B cell (primary cell): ENCODE results near the gene GSTM5.
"Not testable (repeated sequence)": the region's sequence is repeated elsewhere in the genome, so short reads cannot be mapped to it uniquely, and the experiment has no call there.

Experiments used
- EZH2 ChIP-seq: IDR thresholded peaks from 2 replicates; pipeline ENCODE4 v1.6.1; 2012; ENCODE audit warnings: borderline replicate concordance, low read depth, mild to moderate bottlenecking, moderate library complexity, low read length; ENCODE audit not compliant: insufficient read depth, poor library complexity, severe bottlenecking
- TF ChIP-seq, protein P1 (sequence below): fragments of 200-600 bp; IDR thresholded peaks from one replicate; pipeline ENCODE4 v1.8.0; 2022; ENCODE audit warnings: antibody characterized with exemption, mild to moderate bottlenecking

DNA sequence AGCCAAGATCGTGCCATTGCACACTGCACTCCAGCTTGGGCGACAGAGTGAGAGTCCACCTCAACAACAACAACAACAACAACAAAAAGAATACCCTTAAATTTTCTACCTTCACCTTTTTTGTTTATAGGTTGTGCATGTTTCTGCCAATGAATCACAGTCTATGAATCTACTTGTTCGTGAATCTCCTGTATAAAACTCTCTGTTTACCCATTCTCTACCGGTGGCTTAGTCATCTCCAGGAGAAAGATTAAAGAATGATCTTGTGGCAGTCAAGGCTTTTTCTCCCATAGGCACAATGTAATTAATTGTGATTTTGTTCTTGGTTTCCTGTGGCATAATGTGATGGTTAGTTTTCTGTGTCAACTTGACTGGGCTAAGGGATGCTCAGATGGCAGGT is 14.2 kb upstream of the GSTM5 start:
- TF ChIP-seq, protein P1, sequence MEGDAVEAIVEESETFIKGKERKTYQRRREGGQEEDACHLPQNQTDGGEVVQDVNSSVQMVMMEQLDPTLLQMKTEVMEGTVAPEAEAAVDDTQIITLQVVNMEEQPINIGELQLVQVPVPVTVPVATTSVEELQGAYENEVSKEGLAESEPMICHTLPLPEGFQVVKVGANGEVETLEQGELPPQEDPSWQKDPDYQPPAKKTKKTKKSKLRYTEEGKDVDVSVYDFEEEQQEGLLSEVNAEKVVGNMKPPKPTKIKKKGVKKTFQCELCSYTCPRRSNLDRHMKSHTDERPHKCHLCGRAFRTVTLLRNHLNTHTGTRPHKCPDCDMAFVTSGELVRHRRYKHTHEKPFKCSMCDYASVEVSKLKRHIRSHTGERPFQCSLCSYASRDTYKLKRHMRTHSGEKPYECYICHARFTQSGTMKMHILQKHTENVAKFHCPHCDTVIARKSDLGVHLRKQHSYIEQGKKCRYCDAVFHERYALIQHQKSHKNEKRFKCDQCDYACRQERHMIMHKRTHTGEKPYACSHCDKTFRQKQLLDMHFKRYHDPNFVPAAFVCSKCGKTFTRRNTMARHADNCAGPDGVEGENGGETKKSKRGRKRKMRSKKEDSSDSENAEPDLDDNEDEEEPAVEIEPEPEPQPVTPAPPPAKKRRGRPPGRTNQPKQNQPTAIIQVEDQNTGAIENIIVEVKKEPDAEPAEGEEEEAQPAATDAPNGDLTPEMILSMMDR, result not testable (repeated sequence)
- not testable (repeated sequence) for TF ChIP-seq EZH2
